Spleen (tissue), 7 donors: ENCODE measurements around the gene PSMD7.

ENCODE experiments used
- POLR2AphosphoS5 ChIP-seq, 3 donors: sonication (generic); formaldehyde crosslinking; IDR thresholded peaks; one replicate each; pipeline ENCODE4 v1.5.1; 2017; ENCODE audit warnings: antibody characterized with exemption in 3 of 3
- TF ChIP-seq, protein P1 (sequence below), 11 experiments: fragments of 200-600 bp in 7 of 11; fragments of 450-650 bp in 4 of 11; sonication (generic) in 4 of 11; IDR thresholded peaks in 8 of 11; conservative IDR thresholded peaks in 3 of 11; 1 replicate in 7 of 11; 2 replicates in 4 of 11; pipeline versions ENCODE4 v1.4.0 to v1.8.0; 2016 to 2021; ENCODE audit warnings: antibody characterized with exemption in 11 of 11, inconsistent platforms in 4 of 11, mild to moderate bottlenecking in 1 of 11
- donor health status: DM: no; HTN: no; CAD: no; lungs with moderate emphysema.
- donor health status: DM: no; HTN: no; CAD: no.
- donor health status: DM: no; HTN: no; CAD: no.

GRCh38 chr16:74305978-74306784 is 9.6 kb downstream of the PSMD7 start:
- TF ChIP-seq, protein P1, sequence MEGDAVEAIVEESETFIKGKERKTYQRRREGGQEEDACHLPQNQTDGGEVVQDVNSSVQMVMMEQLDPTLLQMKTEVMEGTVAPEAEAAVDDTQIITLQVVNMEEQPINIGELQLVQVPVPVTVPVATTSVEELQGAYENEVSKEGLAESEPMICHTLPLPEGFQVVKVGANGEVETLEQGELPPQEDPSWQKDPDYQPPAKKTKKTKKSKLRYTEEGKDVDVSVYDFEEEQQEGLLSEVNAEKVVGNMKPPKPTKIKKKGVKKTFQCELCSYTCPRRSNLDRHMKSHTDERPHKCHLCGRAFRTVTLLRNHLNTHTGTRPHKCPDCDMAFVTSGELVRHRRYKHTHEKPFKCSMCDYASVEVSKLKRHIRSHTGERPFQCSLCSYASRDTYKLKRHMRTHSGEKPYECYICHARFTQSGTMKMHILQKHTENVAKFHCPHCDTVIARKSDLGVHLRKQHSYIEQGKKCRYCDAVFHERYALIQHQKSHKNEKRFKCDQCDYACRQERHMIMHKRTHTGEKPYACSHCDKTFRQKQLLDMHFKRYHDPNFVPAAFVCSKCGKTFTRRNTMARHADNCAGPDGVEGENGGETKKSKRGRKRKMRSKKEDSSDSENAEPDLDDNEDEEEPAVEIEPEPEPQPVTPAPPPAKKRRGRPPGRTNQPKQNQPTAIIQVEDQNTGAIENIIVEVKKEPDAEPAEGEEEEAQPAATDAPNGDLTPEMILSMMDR (IDR thresholded peaks at IDR 0.05 in 8 of 11, conservative IDR thresholded peaks at IDR 0.05 in 3 of 11), result no peak
- no peak for TF ChIP-seq POLR2AphosphoS5 (IDR thresholded peaks at IDR 0.05)
